ENCODE measurements around the gene PKD1. TPM values are rescaled to one million over a fixed set of nuclear protein-coding genes. Genes with fewer than 3 reads are reported as not detected.

PKD1 gene
- total and polyA plus RNA-seq, 2 of the 13 experiments (the other 11 are each of a cell fraction or from before 2014, with no cell fraction given): 22.1 to 23.0 TPM

DNA sequence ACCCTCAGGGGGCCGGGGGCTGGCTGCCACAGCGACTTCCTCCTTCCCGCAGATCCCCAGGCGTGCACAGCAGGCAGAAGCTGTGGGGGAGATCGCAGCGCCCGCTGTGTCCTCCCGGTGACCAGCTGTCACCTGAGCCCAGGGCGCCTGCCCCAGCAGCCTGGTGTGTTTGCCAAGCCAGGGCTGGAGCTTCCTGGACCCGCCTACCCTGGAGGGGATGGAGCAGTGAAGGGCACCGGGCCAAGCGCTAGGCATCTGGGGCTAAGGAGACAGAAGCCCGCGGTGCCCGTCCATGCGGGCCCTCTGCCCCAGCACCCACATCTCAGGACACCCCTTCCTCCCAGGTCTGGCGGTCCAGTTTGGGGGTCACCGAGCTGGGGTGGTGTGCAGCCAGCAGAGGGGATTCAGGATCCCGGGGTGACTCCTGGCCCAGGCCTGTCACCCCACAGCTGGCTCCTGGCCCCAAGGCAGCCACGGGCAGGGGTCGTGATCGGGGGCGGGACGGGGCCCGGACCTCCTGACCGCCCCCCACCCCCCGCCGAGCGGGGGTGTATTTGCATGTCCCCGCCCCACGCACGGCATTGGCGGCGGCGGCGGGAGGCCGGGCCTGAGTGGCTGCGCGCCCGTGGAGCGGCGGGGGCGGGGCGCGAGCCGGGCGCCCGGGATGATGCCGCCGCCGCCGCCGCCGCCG lies 12.4 kb upstream of the PKD1 start, which contains the start of gene RAB26 (continued):
- peak; percentile 43; the same call in 1 of the 2 replicates for TF ChIP-seq HNF1B (CRISPR knock-in tag; IDR thresholded peaks at IDR 0.05)
- peak; percentile 95 for TF ChIP-seq SAP130 (CRISPR knock-in tag; IDR thresholded peaks at IDR 0.05; ENCODE audit: low read depth)
- TF ChIP-seq PAWR (CRISPR knock-in tag; IDR thresholded peaks at IDR 0.05; ENCODE audit: borderline replicate concordance): no peak
- no peak for TF ChIP-seq ZNF878 (CRISPR knock-in tag; IDR thresholded peaks at IDR 0.05)
- no peak for TF ChIP-seq BRF2 (CRISPR knock-in tag; IDR thresholded peaks at IDR 0.05)
- no peak for TF ChIP-seq ZNF446 (CRISPR knock-in tag; IDR thresholded peaks at IDR 0.05)
- TF ChIP-seq PRPF4 (IDR thresholded peaks at IDR 0.05; ENCODE audit: low read depth, low read length, poor library complexity, severe bottlenecking): no peak
- TF ChIP-seq ZNF124 (CRISPR knock-in tag; IDR thresholded peaks at IDR 0.05): 0 out of 2 replicates have a peak, but pooled peaks have one; percentile 30
- TF ChIP-seq, protein P1, sequence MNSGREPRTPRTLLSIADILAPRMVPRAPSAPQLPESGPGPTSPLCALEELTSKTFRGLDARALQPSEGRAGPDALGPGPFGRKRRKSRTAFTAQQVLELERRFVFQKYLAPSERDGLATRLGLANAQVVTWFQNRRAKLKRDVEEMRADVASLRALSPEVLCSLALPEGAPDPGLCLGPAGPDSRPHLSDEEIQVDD (CRISPR knock-in tag; IDR thresholded peaks at IDR 0.05; ENCODE audit: borderline replicate concordance): no peak
- no peak for TF ChIP-seq ZNF614 (CRISPR knock-in tag; IDR thresholded peaks at IDR 0.05; ENCODE audit: borderline replicate concordance)
- no peak for TF ChIP-seq KDM6A (CRISPR knock-in tag; IDR thresholded peaks at IDR 0.05; ENCODE audit: low read depth)
- no peak for TF ChIP-seq ZNF264 (CRISPR knock-in tag; IDR thresholded peaks at IDR 0.05)
- no peak for TF ChIP-seq HNRNPH1 (optimal IDR thresholded peaks at IDR 0.05; ENCODE audit: low read depth, low read length)
- TF ChIP-seq SIX1 (CRISPR knock-in tag; IDR thresholded peaks at IDR 0.05; ENCODE audit: borderline replicate concordance): no peak
- TF ChIP-seq, protein P2, sequence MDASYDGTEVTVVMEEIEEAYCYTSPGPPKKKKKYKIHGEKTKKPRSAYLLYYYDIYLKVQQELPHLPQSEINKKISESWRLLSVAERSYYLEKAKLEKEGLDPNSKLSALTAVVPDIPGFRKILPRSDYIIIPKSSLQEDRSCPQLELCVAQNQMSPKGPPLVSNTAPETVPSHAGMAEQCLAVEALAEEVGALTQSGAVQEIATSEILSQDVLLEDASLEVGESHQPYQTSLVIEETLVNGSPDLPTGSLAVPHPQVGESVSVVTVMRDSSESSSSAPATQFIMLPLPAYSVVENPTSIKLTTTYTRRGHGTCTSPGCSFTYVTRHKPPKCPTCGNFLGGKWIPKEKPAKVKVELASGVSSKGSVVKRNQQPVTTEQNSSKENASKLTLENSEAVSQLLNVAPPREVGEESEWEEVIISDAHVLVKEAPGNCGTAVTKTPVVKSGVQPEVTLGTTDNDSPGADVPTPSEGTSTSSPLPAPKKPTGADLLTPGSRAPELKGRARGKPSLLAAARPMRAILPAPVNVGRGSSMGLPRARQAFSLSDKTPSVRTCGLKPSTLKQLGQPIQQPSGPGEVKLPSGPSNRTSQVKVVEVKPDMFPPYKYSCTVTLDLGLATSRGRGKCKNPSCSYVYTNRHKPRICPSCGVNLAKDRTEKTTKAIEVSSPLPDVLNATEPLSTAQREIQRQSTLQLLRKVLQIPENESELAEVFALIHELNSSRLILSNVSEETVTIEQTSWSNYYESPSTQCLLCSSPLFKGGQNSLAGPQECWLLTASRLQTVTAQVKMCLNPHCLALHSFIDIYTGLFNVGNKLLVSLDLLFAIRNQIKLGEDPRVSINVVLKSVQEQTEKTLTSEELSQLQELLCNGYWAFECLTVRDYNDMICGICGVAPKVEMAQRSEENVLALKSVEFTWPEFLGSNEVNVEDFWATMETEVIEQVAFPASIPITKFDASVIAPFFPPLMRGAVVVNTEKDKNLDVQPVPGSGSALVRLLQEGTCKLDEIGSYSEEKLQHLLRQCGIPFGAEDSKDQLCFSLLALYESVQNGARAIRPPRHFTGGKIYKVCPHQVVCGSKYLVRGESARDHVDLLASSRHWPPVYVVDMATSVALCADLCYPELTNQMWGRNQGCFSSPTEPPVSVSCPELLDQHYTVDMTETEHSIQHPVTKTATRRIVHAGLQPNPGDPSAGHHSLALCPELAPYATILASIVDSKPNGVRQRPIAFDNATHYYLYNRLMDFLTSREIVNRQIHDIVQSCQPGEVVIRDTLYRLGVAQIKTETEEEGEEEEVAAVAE (CRISPR knock-in tag; IDR thresholded peaks at IDR 0.05; ENCODE audit: borderline replicate concordance): no peak
- no peak; the same call in 1 of the 2 replicates for TF ChIP-seq AKAP8 (CRISPR knock-in tag; IDR thresholded peaks at IDR 0.05)
- TF ChIP-seq SIN3B (IDR thresholded peaks at IDR 0.05; ENCODE audit: low read length): no peak
- no peak for TF ChIP-seq SP140L (CRISPR knock-in tag; IDR thresholded peaks at IDR 0.05; ENCODE audit: borderline replicate concordance)
- TF ChIP-seq SRSF1 (optimal IDR thresholded peaks at IDR 0.05; ENCODE audit: low read depth, low read length): no peak
- no peak for TF ChIP-seq ZNF160 (CRISPR knock-in tag; IDR thresholded peaks at IDR 0.05)
- TF ChIP-seq ZNF691 (CRISPR knock-in tag; IDR thresholded peaks at IDR 0.05; ENCODE audit: borderline replicate concordance, low read depth): peak; percentile 24; the same call in 1 of the 2 replicates
- no peak for TF ChIP-seq NFATC3 (CRISPR knock-in tag; IDR thresholded peaks at IDR 0.05)
